Adipocyte (in vitro differentiated cells): ENCODE data around the gene UBC.
"Not testable (repeated sequence)": the region's sequence is repeated elsewhere in the genome, so short reads cannot be mapped to it uniquely, and the experiment has no call there.

Experiments
- DNase-seq: peaks from one replicate; pipeline ENCODE4 v3.0.0-alpha.2; 2015; ENCODE audit warnings: low read depth
- H3K27me3 ChIP-seq: replicated peaks from 2 replicates; pipeline ENCODE4 v1.7.0; 2013; ENCODE audit warnings: mild to moderate bottlenecking, low read length, moderate library complexity; ENCODE audit not compliant: control insufficient read depth, insufficient read depth
- H3K36me3 ChIP-seq: 2 replicates; pipeline ENCODE4 v1.7.0; 2013; ENCODE audit warnings: low read length, mild to moderate bottlenecking, moderate library complexity; ENCODE audit not compliant: control insufficient read depth, insufficient read depth, severe bottlenecking
- H3K4me1 ChIP-seq: 2 replicates; pipeline ENCODE4 v1.7.0; 2013; ENCODE audit warnings: mild to moderate bottlenecking, low read length, moderate library complexity; ENCODE audit not compliant: control insufficient read depth, insufficient read depth
- H3K4me3 ChIP-seq: 2 replicates; pipeline ENCODE4 v1.7.0; 2013; ENCODE audit warnings: mild to moderate bottlenecking, low read length, moderate library complexity
- H3K9ac ChIP-seq: 2 replicates; pipeline ENCODE4 v1.7.0; 2013; ENCODE audit warnings: mild to moderate bottlenecking, low read length, moderate library complexity
- H3K9me3 ChIP-seq: 2 replicates; pipeline ENCODE4 v1.7.0; 2013; ENCODE audit warnings: mild to moderate bottlenecking, low read length, moderate library complexity; ENCODE audit not compliant: control insufficient read depth

The UBC gene

DNA sequence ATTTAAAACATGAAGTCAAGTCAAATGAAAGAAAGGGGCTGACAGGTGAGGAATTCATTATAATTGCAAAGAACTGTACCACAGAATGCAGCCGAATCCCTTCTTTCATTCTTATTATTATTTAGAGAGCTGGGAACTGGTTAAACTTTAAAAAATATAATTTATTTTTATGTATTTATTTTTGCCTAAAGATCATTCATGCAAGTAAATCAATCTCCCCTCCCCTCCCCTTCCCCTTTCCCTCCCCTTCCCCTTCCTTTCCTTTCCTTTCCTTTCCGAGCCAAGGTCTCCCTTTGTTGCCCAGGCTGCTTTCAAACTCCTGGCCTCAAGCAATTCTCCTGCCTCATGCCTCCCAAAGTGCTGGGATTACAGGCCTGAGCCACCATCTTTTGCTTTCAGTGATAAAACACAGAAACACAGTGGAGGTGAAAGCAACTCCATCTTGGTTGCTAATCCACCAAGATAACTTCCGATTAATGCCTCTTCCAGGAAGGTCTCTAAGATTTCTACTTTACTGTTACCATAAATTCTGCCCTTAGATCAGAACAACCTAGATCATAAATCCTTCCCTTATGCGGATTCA lies 6.0 kb upstream of the UBC start:
- H3K4me1 ChIP-seq: peaks cover 33% of the 10 kb centered on the region
- H3K4me3 ChIP-seq: no peak overlapping the region
- H3K27me3 ChIP-seq: no peaks in the 10 kb centered on the region
- DNase-seq: no peak
- H3K9me3 ChIP-seq: no peaks in the 10 kb centered on the region
- no peaks in the 10 kb centered on the region for H3K36me3 ChIP-seq
- no peak overlapping the region for H3K9ac ChIP-seq

GRCh38 chr12:124919521-124920352 lies 5.3 kb upstream of the UBC start:
- H3K4me3 ChIP-seq: peak overlapping the region; percentile 26
- H3K27me3 ChIP-seq: no peaks in the 10 kb centered on the region
- H3K4me1 ChIP-seq: peaks cover 33% of the 10 kb centered on the region
- H3K9ac ChIP-seq: peak overlapping the region; percentile 28
- H3K36me3 ChIP-seq: no peaks in the 10 kb centered on the region
- DNase-seq: no peak
- H3K9me3 ChIP-seq: no peaks in the 10 kb centered on the region

DNA sequence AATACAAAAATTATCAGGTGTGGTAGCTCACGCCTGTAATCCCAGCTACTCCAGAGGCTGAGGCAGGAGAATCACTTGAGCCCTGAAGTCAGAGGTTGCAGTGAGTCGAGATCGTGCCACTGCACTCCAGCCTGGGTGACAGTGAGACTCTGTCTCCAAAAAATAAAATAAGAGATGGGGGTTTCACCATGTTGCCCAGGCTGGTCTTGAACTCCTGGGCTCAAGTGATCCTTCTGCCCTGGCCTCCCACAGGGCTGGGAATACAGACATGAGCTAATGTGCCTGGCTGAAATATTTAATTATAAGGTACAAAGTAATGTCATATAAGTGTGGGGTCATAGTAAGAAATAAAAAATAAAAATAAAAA lies 4.2 kb upstream of the UBC start:
- not testable (repeated sequence) for H3K9me3 ChIP-seq, DNase-seq, H3K27me3 ChIP-seq, H3K36me3 ChIP-seq, H3K4me3 ChIP-seq
- peak overlapping the region; percentile 89 for H3K9ac ChIP-seq
- H3K4me1 ChIP-seq: peaks cover 26% of the 10 kb centered on the region

DNA sequence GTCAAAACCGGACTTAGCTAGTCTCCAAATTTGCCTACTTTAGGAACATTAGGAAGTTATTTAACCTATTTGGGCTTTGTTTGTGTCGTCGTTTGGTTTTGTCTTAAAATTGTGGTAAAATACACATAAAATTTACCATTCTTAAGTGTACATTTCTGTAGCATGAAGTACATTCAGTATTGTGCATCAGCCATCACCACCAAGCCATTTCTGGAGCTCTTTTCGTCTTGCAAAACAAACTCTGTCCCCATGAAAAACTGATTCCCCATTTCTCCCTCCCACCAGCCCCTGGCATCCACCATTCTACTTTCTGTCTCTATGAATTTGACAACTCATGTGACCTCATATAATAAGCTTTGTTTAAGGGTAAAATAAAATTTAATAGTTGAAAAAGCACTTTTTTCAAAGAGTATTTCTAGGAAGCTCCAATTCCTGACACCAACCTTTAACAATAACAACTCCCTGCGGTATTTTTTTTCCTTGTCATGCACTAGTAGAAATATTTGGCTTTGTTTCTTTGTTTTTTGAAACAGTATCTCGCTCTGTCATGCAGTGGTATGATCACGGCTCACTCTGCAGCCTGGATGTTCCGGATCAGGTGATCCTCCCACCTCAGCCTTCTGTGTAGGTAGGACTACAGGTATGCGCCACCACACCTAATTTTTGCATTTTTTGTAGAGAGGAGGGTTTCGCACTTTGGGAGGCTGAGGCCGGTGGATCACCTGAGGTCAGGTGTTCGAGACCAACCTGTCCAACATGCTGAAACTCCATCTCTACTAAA lies 3.6 kb upstream of the UBC start:
- Histone ChIP-seq H3K9me3 (no peaks in the 10 kb centered on the region), H3K27me3 (no peaks in the 10 kb centered on the region), H3K4me1 (peaks cover 26% of the 10 kb centered on the region), H3K4me3 (peak overlapping the region; percentile 74), H3K9ac (peak overlapping the region; percentile 89), H3K36me3 (peaks cover 7% of the 10 kb centered on the region)
- DNase-seq: peak; percentile 46

GRCh38 chr12:124917135-124917840 lies 2.8 kb upstream of the UBC start:
- H3K4me1 ChIP-seq: peaks cover 26% of the 10 kb centered on the region

GRCh38 chr12:124916374-124917134 lies 2.1 kb upstream of the UBC start:
- H3K36me3 ChIP-seq: peaks cover 16% of the 10 kb centered on the region
- no peaks in the 10 kb centered on the region for H3K27me3 ChIP-seq
- peaks cover 28% of the 10 kb centered on the region for H3K4me1 ChIP-seq
- no peaks in the 10 kb centered on the region for H3K9me3 ChIP-seq
- peak overlapping the region; percentile 99 for H3K4me3 ChIP-seq
- H3K9ac ChIP-seq: peak overlapping the region; percentile 100
- peak; percentile 96 for DNase-seq

More at GRCh38 chr12:124917135-124917840, 2.8 kb upstream of the UBC start:
- DNase-seq: peak; percentile 99
- Histone ChIP-seq H3K4me3 (peak overlapping the region; percentile 99), H3K9ac (peak overlapping the region; percentile 100), H3K27me3 (no peaks in the 10 kb centered on the region), H3K9me3 (no peaks in the 10 kb centered on the region), H3K36me3 (peaks cover 13% of the 10 kb centered on the region)

DNA sequence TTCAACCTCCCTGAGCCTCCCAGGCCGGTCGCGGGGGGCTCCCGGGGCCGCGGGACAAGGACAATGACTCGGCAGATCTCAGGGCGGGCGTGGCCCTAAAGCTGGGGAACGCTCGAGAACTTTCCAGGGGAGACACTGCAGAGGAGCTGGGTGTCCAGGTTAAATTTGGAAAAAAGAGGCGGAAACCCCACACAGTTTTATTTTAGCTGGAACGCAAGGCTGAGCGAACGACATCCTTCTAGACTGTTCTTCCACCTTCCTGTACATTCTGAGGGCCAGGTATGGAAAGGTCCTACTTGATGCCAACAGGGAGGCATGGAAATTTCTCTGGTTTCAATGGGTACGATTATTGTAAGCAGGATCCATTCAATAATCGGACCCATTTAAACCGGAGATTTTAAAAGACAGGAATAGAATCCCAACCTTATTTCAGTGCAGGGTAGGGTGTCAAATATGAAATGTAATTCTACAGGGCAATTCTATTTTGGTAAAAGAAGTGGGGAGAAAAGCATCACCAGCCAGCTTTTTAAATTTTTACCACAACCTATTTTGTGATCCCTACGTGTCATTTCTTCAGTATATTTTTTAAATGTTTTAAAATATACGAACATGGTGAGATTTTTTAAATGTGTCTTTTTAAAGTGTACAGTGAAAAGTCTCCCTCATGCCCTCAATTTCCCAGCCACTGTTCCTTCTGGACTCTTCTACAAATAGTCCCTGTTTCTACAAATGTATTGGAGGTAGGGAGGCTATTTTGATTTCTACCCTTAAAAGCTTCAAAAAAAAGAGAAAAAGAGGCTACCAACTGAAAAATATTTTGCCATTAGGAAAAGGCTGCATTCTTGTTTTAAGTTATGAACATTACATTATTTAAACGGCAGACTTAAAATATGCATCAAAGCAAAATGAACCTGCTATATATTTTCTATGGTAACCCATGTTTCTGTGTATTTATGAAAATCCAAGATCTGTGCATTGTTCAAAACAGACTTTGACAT lies 1.1 kb upstream of the UBC start:
- Histone ChIP-seq H3K4me1 (peaks cover 38% of the 10 kb centered on the region), H3K9ac (peak overlapping the region; percentile 100), H3K27me3 (no peaks in the 10 kb centered on the region), H3K36me3 (peaks cover 26% of the 10 kb centered on the region), H3K9me3 (no peaks in the 10 kb centered on the region), H3K4me3 (peak overlapping the region; percentile 99)
- peak; percentile 68 for DNase-seq

- Histone ChIP-seq H3K4me1 (peaks cover 48% of the 10 kb centered on the region), H3K9ac (peak overlapping the region; percentile 100), H3K4me3 (peak overlapping the region; percentile 99), H3K9me3 (no peaks in the 10 kb centered on the region), H3K27me3 (no peaks in the 10 kb centered on the region), H3K36me3 (peaks cover 29% of the 10 kb centered on the region)
- DNase-seq: peak; percentile 87
Observed at GRCh38 chr12:124913474-124914391, 717 bp downstream of the UBC start.
